Astrocyte (in vitro differentiated cells and primary cell): ENCODE results near the gene HECTD4. TPM values are rescaled to one million over a fixed set of nuclear protein-coding genes. Genes with fewer than 3 reads are reported as not detected.

Experiments
- DNase-seq: peaks from one replicate; pipeline ENCODE4 v3.0.0-alpha.2; 2010; ENCODE audit warnings: low read depth
- FAIRE-seq: peaks from 2 replicates; lab custom pipeline; 2011; peaks lifted over from hg19 to GRCh38; lab: Jason Lieb, UNC
- H2AFZ ChIP-seq: 2 replicates; pipeline ENCODE4 v1.6.0; 2012; ENCODE audit warnings: low read depth, low read length, inconsistent platforms
- H3K27ac ChIP-seq: 2 replicates; pipeline ENCODE4 v1.5.1; 2011; ENCODE audit warnings: low read depth, low read length, inconsistent platforms
- H3K27me3 ChIP-seq: 2 replicates; pipeline ENCODE4 v1.6.0; 2011; ENCODE audit warnings: low read length, inconsistent platforms; ENCODE audit not compliant: insufficient read depth
- H3K36me3 ChIP-seq: 2 replicates; pipeline ENCODE4 v1.5.1; 2011; ENCODE audit warnings: low read length, inconsistent platforms; ENCODE audit not compliant: insufficient read depth
- H3K4me1 ChIP-seq: 2 replicates; pipeline ENCODE4 v1.5.1; 2011; ENCODE audit warnings: low read length, inconsistent platforms; ENCODE audit not compliant: insufficient read depth
- H3K4me2 ChIP-seq: 2 replicates; pipeline ENCODE4 v1.6.0; 2012; ENCODE audit warnings: low read length, inconsistent platforms
- H3K4me3 ChIP-seq: 2 replicates; pipeline ENCODE4 v1.5.1; 2011; ENCODE audit warnings: low read depth, mild to moderate bottlenecking, low read length, inconsistent platforms; ENCODE audit not compliant: insufficient read depth
- H3K79me2 ChIP-seq: 2 replicates; pipeline ENCODE4 v1.6.0; 2012; ENCODE audit warnings: mild to moderate bottlenecking, low read length, inconsistent platforms; ENCODE audit not compliant: insufficient read depth
- H3K9ac ChIP-seq: 2 replicates; pipeline ENCODE4 v1.6.0; 2012; ENCODE audit warnings: mild to moderate bottlenecking, low read length, inconsistent platforms
- H3K9me3 ChIP-seq: 2 replicates; pipeline ENCODE4 v1.5.1; 2012; ENCODE audit warnings: low read depth, mild to moderate bottlenecking, low read length, inconsistent platforms; ENCODE audit not compliant: insufficient read depth
- H4K20me1 ChIP-seq: 2 replicates; pipeline ENCODE4 v1.6.0; 2012; ENCODE audit warnings: low read length, inconsistent platforms; ENCODE audit not compliant: insufficient read depth
- H3K27ac Mint-ChIP-seq: one replicate; pipeline ENCODE4 v1.8.0; 2021; ENCODE audit warnings: mild to moderate bottlenecking, mixed read lengths; ENCODE audit not compliant: unreplicated experiment
- H3K27me3 Mint-ChIP-seq: one replicate; pipeline ENCODE4 v1.8.0; 2021; ENCODE audit warnings: low read depth, mixed read lengths; ENCODE audit not compliant: unreplicated experiment
- H3K36me3 Mint-ChIP-seq: one replicate; pipeline ENCODE4 v1.8.0; 2021; ENCODE audit warnings: low read depth, mixed read lengths; ENCODE audit not compliant: unreplicated experiment
- H3K4me1 Mint-ChIP-seq: one replicate; pipeline ENCODE4 v1.8.0; 2021; ENCODE audit warnings: low read depth, mixed read lengths; ENCODE audit not compliant: unreplicated experiment
- H3K4me3 Mint-ChIP-seq: one replicate; pipeline ENCODE4 v1.8.0; 2021; ENCODE audit warnings: mild to moderate bottlenecking, moderate library complexity, mixed read lengths; ENCODE audit not compliant: unreplicated experiment
- H3K9me3 Mint-ChIP-seq: one replicate; pipeline ENCODE4 v1.8.0; 2021; ENCODE audit warnings: mild to moderate bottlenecking, mixed read lengths; ENCODE audit not compliant: unreplicated experiment
- EZH2 ChIP-seq: IDR thresholded peaks from 2 replicates; pipeline ENCODE4 v1.6.1; 2012; ENCODE audit warnings: mild to moderate bottlenecking, low read length, inconsistent platforms; ENCODE audit not compliant: insufficient read depth
- total RNA-seq: library from RNA; stranded (reverse); gene quantifications from 2 replicates; pipeline ENCODE4 v1.2.1, GENCODE V29; 2021
- TF ChIP-seq, protein P1 (sequence below): IDR thresholded peaks from 2 replicates; pipeline ENCODE4 v1.5.1; 2011; ENCODE audit warnings: low read depth, mild to moderate bottlenecking, inconsistent platforms, low read length, moderate library complexity; ENCODE audit not compliant: insufficient read depth

The HECTD4 gene
- total RNA-seq, 1 donor from 2014 or later, result 38.9 TPM

GRCh38 chr12:112296183-112296582, 86.0 kb downstream of the HECTD4 start:
- Histone ChIP-seq H3K4me1 (no peaks in the 10 kb centered on the region), H3K9ac (no peak overlapping the region), H3K27me3 (no peaks in the 10 kb centered on the region), H3K4me2 (no peak overlapping the region), H4K20me1 (peaks cover 17% of the 10 kb centered on the region), H3K36me3 (peaks cover 6% of the 10 kb centered on the region), H3K79me2 (no peaks in the 10 kb centered on the region), H2AFZ (no peak overlapping the region), H3K9me3 (no peaks in the 10 kb centered on the region), H3K4me3 (no peak overlapping the region), H3K27ac (no peak overlapping the region)
- peaks cover 2% of the 10 kb centered on the region for H3K4me1 Mint-ChIP-seq
- no peaks in the 10 kb centered on the region for H3K9me3 Mint-ChIP-seq
- DNase-seq (no peak), FAIRE-seq (no peak)
- no peaks in the 10 kb centered on the region for H3K27me3 Mint-ChIP-seq
- TF ChIP-seq, protein P1, sequence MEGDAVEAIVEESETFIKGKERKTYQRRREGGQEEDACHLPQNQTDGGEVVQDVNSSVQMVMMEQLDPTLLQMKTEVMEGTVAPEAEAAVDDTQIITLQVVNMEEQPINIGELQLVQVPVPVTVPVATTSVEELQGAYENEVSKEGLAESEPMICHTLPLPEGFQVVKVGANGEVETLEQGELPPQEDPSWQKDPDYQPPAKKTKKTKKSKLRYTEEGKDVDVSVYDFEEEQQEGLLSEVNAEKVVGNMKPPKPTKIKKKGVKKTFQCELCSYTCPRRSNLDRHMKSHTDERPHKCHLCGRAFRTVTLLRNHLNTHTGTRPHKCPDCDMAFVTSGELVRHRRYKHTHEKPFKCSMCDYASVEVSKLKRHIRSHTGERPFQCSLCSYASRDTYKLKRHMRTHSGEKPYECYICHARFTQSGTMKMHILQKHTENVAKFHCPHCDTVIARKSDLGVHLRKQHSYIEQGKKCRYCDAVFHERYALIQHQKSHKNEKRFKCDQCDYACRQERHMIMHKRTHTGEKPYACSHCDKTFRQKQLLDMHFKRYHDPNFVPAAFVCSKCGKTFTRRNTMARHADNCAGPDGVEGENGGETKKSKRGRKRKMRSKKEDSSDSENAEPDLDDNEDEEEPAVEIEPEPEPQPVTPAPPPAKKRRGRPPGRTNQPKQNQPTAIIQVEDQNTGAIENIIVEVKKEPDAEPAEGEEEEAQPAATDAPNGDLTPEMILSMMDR, result no peak
- no peak for TF ChIP-seq EZH2
- H3K27ac Mint-ChIP-seq, result no peak overlapping the region
- peaks cover 7% of the 10 kb centered on the region for H3K36me3 Mint-ChIP-seq
- H3K4me3 Mint-ChIP-seq, result no peak overlapping the region

- Histone ChIP-seq H3K79me2 (no peaks in the 10 kb centered on the region), H3K27me3 (no peaks in the 10 kb centered on the region), H3K9ac (no peak overlapping the region), H3K4me2 (no peak overlapping the region), H3K36me3 (peaks cover 6% of the 10 kb centered on the region), H3K9me3 (no peaks in the 10 kb centered on the region), H3K4me1 (no peaks in the 10 kb centered on the region), H2AFZ (no peak overlapping the region), H3K27ac (no peak overlapping the region), H3K4me3 (no peak overlapping the region), H4K20me1 (peaks cover 17% of the 10 kb centered on the region)
- Mint-ChIP-seq H3K27me3 (no peaks in the 10 kb centered on the region), H3K4me1 (peaks cover under 1% of the 10 kb centered on the region), H3K27ac (no peak overlapping the region), H3K4me3 (no peak overlapping the region), H3K9me3 (no peaks in the 10 kb centered on the region), H3K36me3 (peaks cover 6% of the 10 kb centered on the region)
- DNase-seq (no peak), FAIRE-seq (no peak)
- no peak for TF ChIP-seq EZH2
- TF ChIP-seq, protein P1, result no peak
Measured at GRCh38 chr12:112294793-112295192, 87.4 kb downstream of the HECTD4 start.

- no peak for TF ChIP-seq EZH2
- TF ChIP-seq, protein P1, result no peak
- peaks cover 2% of the 10 kb centered on the region for H3K79me2 ChIP-seq
- FAIRE-seq, result no peak
- H3K27ac Mint-ChIP-seq, result no peak overlapping the region
- H3K36me3 ChIP-seq, result no peaks in the 10 kb centered on the region
- H3K4me1 ChIP-seq, result no peaks in the 10 kb centered on the region
- H3K9me3 ChIP-seq, result no peaks in the 10 kb centered on the region
- peaks cover 12% of the 10 kb centered on the region for H3K36me3 Mint-ChIP-seq
- H3K4me2 ChIP-seq, result no peak overlapping the region
- no peak overlapping the region for H3K27ac ChIP-seq
- H3K4me3 Mint-ChIP-seq, result no peak overlapping the region
- H3K9me3 Mint-ChIP-seq, result peaks cover 5% of the 10 kb centered on the region
- peaks cover 14% of the 10 kb centered on the region for H3K4me1 Mint-ChIP-seq
- DNase-seq, result no peak
- no peak overlapping the region for H3K4me3 ChIP-seq
- no peaks in the 10 kb centered on the region for H3K27me3 Mint-ChIP-seq
- no peaks in the 10 kb centered on the region for H4K20me1 ChIP-seq
- H3K9ac ChIP-seq, result no peak overlapping the region
- no peaks in the 10 kb centered on the region for H3K27me3 ChIP-seq
- no peak overlapping the region for H2AFZ ChIP-seq
Measured at GRCh38 chr12:112288638-112289037, 93.6 kb downstream of the HECTD4 start.
